Stimulated activated naive CD8-positive, alpha-beta T cell treated with anti-CD3 and anti-CD28 coated beads, Interleukin-15, Interleukin-2, amounts not matched to agents 100 ng/mL and 50 ng/mL, for 24 hours (primary cell): ENCODE measurements around the gene PRPH2.

Experiments
- H3K27ac Mint-ChIP-seq: one replicate; pipeline ENCODE4 v1.8.0; 2021; ENCODE audit warnings: mild to moderate bottlenecking, mixed read lengths
- H3K27me3 Mint-ChIP-seq: one replicate; pipeline ENCODE4 v1.8.0; 2021; ENCODE audit warnings: mixed read lengths
- H3K36me3 Mint-ChIP-seq: one replicate; pipeline ENCODE4 v1.8.0; 2021; ENCODE audit warnings: low read depth, mixed read lengths
- H3K4me1 Mint-ChIP-seq: one replicate; pipeline ENCODE4 v1.8.0; 2021; ENCODE audit warnings: low read depth, mixed read lengths
- H3K4me3 Mint-ChIP-seq: one replicate; pipeline ENCODE4 v1.8.0; 2021; ENCODE audit warnings: mild to moderate bottlenecking, mixed read lengths
- H3K9me3 Mint-ChIP-seq: one replicate; pipeline ENCODE4 v1.8.0; 2021; ENCODE audit warnings: mixed read lengths

Gene PRPH2

GRCh38 chr6:42722497-42722896, at the start of gene PRPH2:
Gene PRPH2 (minus strand): TSS chr6:42722597. CDS start chr6:42722334, 263 bp downstream.
- no peak within 1 kb of the TSS for H3K27ac Mint-ChIP-seq
- H3K4me3 Mint-ChIP-seq: no peak within 1 kb of the TSS
- no peaks in the 10 kb centered on the region for H3K27me3 Mint-ChIP-seq
- H3K9me3 Mint-ChIP-seq: no peaks in the 10 kb centered on the region
- H3K4me1 Mint-ChIP-seq: peaks cover 18% of the 10 kb centered on the region
- no peaks in the 10 kb centered on the region for H3K36me3 Mint-ChIP-seq

- H3K4me1 Mint-ChIP-seq: peaks cover 71% of the 10 kb centered on the region
- peaks cover 5% of the 10 kb centered on the region for H3K36me3 Mint-ChIP-seq
- no peaks in the 10 kb centered on the region for H3K9me3 Mint-ChIP-seq
Observed at GRCh38 chr6:42771741-42772100, 49.3 kb upstream of the PRPH2 start.

GRCh38 chr6:42769836-42770235, 47.4 kb upstream of the PRPH2 start:
- H3K4me3 Mint-ChIP-seq: no peak overlapping the region
- H3K4me1 Mint-ChIP-seq: peaks cover 57% of the 10 kb centered on the region
- no peaks in the 10 kb centered on the region for H3K27me3 Mint-ChIP-seq
- H3K36me3 Mint-ChIP-seq: peaks cover 11% of the 10 kb centered on the region
- no peak overlapping the region for H3K27ac Mint-ChIP-seq
- no peaks in the 10 kb centered on the region for H3K9me3 Mint-ChIP-seq

More at GRCh38 chr6:42771741-42772100, 49.3 kb upstream of the PRPH2 start:
- H3K27ac Mint-ChIP-seq: peak overlapping the region; percentile 96
- peak overlapping the region; percentile 69 for H3K4me3 Mint-ChIP-seq
- H3K27me3 Mint-ChIP-seq: no peaks in the 10 kb centered on the region

- H3K9me3 Mint-ChIP-seq: no peaks in the 10 kb centered on the region
- no peak overlapping the region for H3K27ac Mint-ChIP-seq
- H3K4me3 Mint-ChIP-seq: no peak overlapping the region
- peaks cover 49% of the 10 kb centered on the region for H3K4me1 Mint-ChIP-seq
- H3K27me3 Mint-ChIP-seq: no peaks in the 10 kb centered on the region
- peaks cover 11% of the 10 kb centered on the region for H3K36me3 Mint-ChIP-seq
Observed at GRCh38 chr6:42769051-42769450, 46.7 kb upstream of the PRPH2 start.

- H3K27me3 Mint-ChIP-seq: no peaks in the 10 kb centered on the region
- peaks cover 11% of the 10 kb centered on the region for H3K36me3 Mint-ChIP-seq
- H3K27ac Mint-ChIP-seq: no peak overlapping the region
- H3K4me1 Mint-ChIP-seq: peaks cover 26% of the 10 kb centered on the region
- no peak overlapping the region for H3K4me3 Mint-ChIP-seq
- no peaks in the 10 kb centered on the region for H3K9me3 Mint-ChIP-seq
Observed at GRCh38 chr6:42766163-42766670, 43.8 kb upstream of the PRPH2 start.

- H3K4me3 Mint-ChIP-seq: no peak overlapping the region
- no peaks in the 10 kb centered on the region for H3K9me3 Mint-ChIP-seq
- H3K27ac Mint-ChIP-seq: no peak overlapping the region
- peaks cover 16% of the 10 kb centered on the region for H3K4me1 Mint-ChIP-seq
- peaks cover 11% of the 10 kb centered on the region for H3K36me3 Mint-ChIP-seq
- H3K27me3 Mint-ChIP-seq: no peaks in the 10 kb centered on the region
Observed at GRCh38 chr6:42764911-42765648, 42.7 kb upstream of the PRPH2 start.

GRCh38 chr6:42762950-42763349, 40.6 kb upstream of the PRPH2 start:
- no peaks in the 10 kb centered on the region for H3K27me3 Mint-ChIP-seq
- no peak overlapping the region for H3K27ac Mint-ChIP-seq

GRCh38 chr6:42762426-42762859, 40.0 kb upstream of the PRPH2 start:
- peaks cover 6% of the 10 kb centered on the region for H3K4me1 Mint-ChIP-seq
- H3K9me3 Mint-ChIP-seq: no peaks in the 10 kb centered on the region
- no peak overlapping the region for H3K4me3 Mint-ChIP-seq
- H3K27me3 Mint-ChIP-seq: no peaks in the 10 kb centered on the region
- no peak overlapping the region for H3K27ac Mint-ChIP-seq
- peaks cover 22% of the 10 kb centered on the region for H3K36me3 Mint-ChIP-seq

More at GRCh38 chr6:42762950-42763349, 40.6 kb upstream of the PRPH2 start:
- peaks cover 9% of the 10 kb centered on the region for H3K4me1 Mint-ChIP-seq
- H3K9me3 Mint-ChIP-seq: no peaks in the 10 kb centered on the region
- H3K4me3 Mint-ChIP-seq: no peak overlapping the region
- peaks cover 17% of the 10 kb centered on the region for H3K36me3 Mint-ChIP-seq

GRCh38 chr6:42761287-42762067, 39.1 kb upstream of the PRPH2 start:
- Mint-ChIP-seq H3K9me3 (no peaks in the 10 kb centered on the region), H3K4me3 (no peak overlapping the region), H3K4me1 (peaks cover 4% of the 10 kb centered on the region), H3K27me3 (no peaks in the 10 kb centered on the region), H3K36me3 (peaks cover 22% of the 10 kb centered on the region), H3K27ac (no peak overlapping the region)

GRCh38 chr6:42758756-42759430, 36.5 kb upstream of the PRPH2 start:
- H3K9me3 Mint-ChIP-seq: no peaks in the 10 kb centered on the region
- H3K4me1 Mint-ChIP-seq: no peaks in the 10 kb centered on the region
- no peaks in the 10 kb centered on the region for H3K27me3 Mint-ChIP-seq
- peaks cover 16% of the 10 kb centered on the region for H3K36me3 Mint-ChIP-seq
- no peak overlapping the region for H3K4me3 Mint-ChIP-seq
- no peak overlapping the region for H3K27ac Mint-ChIP-seq

GRCh38 chr6:42756722-42757121, 34.3 kb upstream of the PRPH2 start:
- no peak overlapping the region for H3K4me3 Mint-ChIP-seq

GRCh38 chr6:42754759-42755158, 32.4 kb upstream of the PRPH2 start:
- H3K27me3 Mint-ChIP-seq: no peaks in the 10 kb centered on the region
- H3K4me1 Mint-ChIP-seq: peaks cover 9% of the 10 kb centered on the region
- no peaks in the 10 kb centered on the region for H3K9me3 Mint-ChIP-seq
- peaks cover 16% of the 10 kb centered on the region for H3K36me3 Mint-ChIP-seq
- H3K4me3 Mint-ChIP-seq: no peak overlapping the region
- no peak overlapping the region for H3K27ac Mint-ChIP-seq

More at GRCh38 chr6:42756722-42757121, 34.3 kb upstream of the PRPH2 start:
- Mint-ChIP-seq H3K36me3 (peaks cover 16% of the 10 kb centered on the region), H3K9me3 (no peaks in the 10 kb centered on the region), H3K4me1 (peaks cover 4% of the 10 kb centered on the region), H3K27me3 (no peaks in the 10 kb centered on the region), H3K27ac (no peak overlapping the region)

GRCh38 chr6:42751055-42751454, 28.7 kb upstream of the PRPH2 start:
- Mint-ChIP-seq H3K36me3 (no peaks in the 10 kb centered on the region), H3K27ac (no peak overlapping the region), H3K9me3 (no peaks in the 10 kb centered on the region), H3K4me3 (no peak overlapping the region), H3K27me3 (no peaks in the 10 kb centered on the region), H3K4me1 (peaks cover 30% of the 10 kb centered on the region)

- Mint-ChIP-seq H3K27me3 (no peaks in the 10 kb centered on the region), H3K36me3 (peaks cover 18% of the 10 kb centered on the region), H3K9me3 (no peaks in the 10 kb centered on the region), H3K4me1 (peaks cover 43% of the 10 kb centered on the region), H3K27ac (peak overlapping the region; percentile 90), H3K4me3 (peak overlapping the region; percentile 94)
Observed at GRCh38 chr6:42748203-42748898, 26.0 kb upstream of the PRPH2 start.
